Body of pancreas (tissue), 4 donors: ENCODE data around the gene IL2RA.

Source experiments
- POLR2A ChIP-seq, 3 donors: fragments of 450-650 bp; IDR thresholded peaks; one replicate each; pipeline ENCODE4 v1.6.1; 2016; ENCODE audit warnings: antibody characterized with exemption in 3 of 3, mild to moderate bottlenecking in 2 of 3
- TF ChIP-seq, protein P1 (sequence below), 7 experiments: fragments of 450-650 bp in 4 of 7; fragments of 200-600 bp in 3 of 7; sonication (generic) in 3 of 7; IDR thresholded peaks; one replicate each; pipeline ENCODE4 v1.5.1; 2016 to 2019; ENCODE audit warnings: antibody characterized with exemption in 7 of 7

DNA sequence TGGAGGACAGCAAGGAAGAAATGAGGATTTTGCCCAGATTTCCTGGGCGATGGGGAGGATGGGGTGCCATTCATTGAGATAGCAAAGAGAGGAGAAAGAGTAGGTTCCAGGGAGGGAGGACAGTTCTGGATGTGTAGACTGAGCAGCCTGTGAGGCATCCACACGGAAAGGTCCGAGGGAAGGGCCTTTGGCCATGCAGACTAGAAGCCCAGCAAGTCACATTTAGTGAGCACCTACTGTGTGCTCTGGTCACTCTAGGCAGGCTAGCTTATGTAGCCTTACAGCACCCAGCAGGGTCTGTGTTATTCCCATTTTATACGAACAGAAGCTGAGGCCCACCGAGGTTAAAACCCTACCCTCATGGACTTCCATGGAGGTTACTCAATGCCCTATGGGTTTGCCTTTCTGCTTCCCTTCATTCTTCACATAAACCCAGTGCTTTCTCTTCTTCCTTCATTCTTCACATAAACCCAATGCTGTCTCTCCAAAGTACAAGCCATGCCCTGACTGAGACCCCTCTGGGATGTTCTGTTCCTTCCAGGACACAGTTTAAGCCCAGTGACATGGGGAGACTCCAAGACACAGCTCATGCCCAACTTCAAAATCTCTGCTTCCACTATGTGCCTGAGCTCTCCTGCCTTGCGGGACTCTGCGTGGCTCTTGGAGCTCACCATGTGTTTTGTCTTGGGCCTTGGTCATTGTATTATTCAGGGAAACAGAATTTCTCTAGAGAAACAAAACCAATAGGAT is 13.7 kb downstream of the IL2RA start:
- TF ChIP-seq POLR2A (IDR thresholded peaks at IDR 0.05): no peak
- TF ChIP-seq, protein P1, sequence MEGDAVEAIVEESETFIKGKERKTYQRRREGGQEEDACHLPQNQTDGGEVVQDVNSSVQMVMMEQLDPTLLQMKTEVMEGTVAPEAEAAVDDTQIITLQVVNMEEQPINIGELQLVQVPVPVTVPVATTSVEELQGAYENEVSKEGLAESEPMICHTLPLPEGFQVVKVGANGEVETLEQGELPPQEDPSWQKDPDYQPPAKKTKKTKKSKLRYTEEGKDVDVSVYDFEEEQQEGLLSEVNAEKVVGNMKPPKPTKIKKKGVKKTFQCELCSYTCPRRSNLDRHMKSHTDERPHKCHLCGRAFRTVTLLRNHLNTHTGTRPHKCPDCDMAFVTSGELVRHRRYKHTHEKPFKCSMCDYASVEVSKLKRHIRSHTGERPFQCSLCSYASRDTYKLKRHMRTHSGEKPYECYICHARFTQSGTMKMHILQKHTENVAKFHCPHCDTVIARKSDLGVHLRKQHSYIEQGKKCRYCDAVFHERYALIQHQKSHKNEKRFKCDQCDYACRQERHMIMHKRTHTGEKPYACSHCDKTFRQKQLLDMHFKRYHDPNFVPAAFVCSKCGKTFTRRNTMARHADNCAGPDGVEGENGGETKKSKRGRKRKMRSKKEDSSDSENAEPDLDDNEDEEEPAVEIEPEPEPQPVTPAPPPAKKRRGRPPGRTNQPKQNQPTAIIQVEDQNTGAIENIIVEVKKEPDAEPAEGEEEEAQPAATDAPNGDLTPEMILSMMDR (IDR thresholded peaks at IDR 0.05): no peak
